Activated CD8-positive, alpha-beta memory T cell treated with anti-CD3 and anti-CD28 coated beads for 1 hour (primary cell): ENCODE measurements around the gene BCL6.

Experiments
- DNase-seq, 2 donors: peaks; one replicate each; pipeline ENCODE4 v3.0.0-alpha.2; 2020; ENCODE audit warnings: low read depth in 1 of 2; ENCODE audit errors: extremely low read depth in 1 of 2

BCL6 gene

DNA sequence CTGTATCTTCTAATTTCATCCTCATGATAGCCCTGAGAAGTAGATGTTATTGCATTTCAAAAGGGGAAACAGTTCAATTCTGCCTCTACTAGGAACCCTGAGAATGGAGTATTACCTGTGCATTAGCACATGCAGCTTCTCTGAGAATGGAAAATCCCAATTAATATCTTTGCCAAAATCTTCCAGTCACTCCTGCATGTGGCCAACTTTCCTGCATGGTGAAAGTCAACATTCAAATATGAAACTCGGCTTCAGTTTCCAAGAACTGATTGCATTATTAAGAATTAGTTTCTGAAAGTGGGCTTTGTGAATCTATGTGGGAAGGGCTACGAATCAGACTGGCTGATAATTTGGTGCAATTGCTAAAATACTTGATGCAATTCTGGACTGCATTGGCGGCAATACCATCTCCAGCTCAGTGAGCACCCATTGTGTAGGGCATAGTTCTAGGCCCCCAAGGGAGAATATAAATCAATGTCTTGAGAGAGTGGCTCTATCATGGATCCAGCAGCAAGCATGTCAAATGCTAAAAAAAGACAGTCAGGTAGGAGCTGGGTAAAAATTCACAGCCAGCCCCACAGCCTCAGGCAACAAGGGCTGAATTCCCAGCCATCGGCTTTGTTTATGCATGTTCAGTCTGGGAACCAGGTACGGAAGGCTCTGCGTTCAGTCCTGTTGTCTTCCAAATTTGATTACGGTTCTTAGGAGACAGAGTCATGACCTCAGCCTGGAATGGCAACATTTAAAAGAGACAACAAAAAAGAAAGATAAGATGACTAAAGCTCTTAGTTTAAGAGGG is 18.8 kb upstream of the BCL6 start:
- DNase-seq, result no peak

DNA sequence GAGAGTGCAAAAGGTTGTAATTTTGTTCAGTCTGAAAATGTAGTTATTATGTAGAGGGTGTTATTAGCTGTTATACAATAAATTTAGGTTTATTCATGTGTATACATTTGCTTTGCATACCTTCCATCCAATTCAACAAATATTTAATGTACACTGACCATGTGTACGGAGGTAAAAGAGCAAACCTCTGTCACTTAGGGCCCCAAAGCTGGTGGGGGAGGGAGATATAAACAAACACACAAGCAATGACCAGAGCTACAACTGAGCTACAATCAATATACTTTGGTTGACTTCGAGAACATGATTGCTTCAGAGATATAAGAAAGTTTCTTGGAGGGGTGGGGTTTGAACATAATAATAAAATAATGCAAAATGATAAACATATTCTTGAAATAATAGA is 17.5 kb upstream of the BCL6 start:
- no peak for DNase-seq

DNA sequence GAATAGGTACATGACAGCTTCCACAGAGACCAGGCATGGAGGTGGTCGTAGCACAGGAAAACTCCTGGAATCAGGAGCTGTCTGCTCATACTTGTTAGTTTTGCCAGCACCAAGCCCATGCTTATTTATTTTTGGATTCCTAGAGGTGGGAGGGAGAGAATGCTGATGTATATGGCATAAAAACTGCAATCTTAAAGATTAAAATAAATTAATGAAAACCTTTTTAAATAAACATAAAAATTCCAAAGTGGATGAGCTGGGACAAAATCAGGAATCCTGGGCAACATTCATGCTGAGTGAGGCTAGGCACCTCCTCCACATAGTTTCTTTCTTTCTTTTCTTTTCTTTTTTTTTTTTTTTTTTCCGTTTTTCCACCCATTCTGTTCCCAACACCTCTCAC is 14.3 kb upstream of the BCL6 start:
- DNase-seq, result no peak

- no peak for DNase-seq
Measured at GRCh38 chr3:187758318-187758955, 13.2 kb upstream of the BCL6 start.

DNA sequence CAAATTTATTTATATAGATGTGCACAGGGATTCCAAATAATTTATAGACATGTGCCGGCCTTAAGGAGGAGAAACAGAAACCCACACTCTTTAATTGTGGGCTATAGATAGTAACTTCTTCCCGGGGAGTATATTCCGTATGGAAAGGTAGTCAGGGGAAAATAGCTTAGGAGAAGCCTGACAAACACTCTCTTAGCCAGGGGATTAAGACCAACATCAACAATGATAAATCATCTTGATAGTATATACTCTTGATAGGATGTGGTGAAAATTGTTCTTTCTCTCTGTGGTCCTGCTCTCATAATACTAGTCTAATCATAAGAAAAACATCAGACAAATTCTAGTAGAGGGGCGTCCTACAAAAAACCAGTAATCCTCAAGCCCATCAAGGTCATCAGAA is 8.2 kb upstream of the BCL6 start:
- no peak for DNase-seq

DNA sequence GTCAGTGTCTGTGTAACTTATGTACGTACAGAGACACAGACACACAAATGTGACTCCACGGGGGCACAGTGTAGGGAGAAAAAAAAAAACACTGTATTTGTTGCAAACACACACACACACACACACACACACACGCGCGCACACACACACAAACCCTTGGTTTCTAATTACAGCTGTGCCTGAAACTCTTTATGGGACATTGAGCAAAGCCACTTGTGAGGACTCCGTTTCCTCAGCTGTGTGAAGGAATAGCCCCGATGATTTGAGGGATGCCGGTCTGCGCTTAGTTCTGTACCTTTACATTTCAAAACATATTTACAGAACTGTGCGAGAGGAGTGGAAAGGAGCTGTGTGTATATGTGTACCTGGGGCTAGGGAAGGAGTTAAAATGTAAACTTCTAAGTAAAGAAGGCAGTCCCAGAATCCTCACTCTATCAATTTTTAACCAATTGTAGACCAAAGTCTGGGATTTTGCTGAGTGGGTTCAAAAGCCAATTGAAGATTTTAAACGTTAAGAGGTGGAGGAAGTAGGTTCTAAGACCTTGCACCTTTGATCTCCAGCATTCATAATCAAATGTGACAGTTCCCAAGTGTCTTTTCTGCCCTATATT is 5.3 kb upstream of the BCL6 start:
- no peak for DNase-seq

GRCh38 chr3:187750006-187750512 is 4.8 kb upstream of the BCL6 start:
- DNase-seq, result no peak

DNA sequence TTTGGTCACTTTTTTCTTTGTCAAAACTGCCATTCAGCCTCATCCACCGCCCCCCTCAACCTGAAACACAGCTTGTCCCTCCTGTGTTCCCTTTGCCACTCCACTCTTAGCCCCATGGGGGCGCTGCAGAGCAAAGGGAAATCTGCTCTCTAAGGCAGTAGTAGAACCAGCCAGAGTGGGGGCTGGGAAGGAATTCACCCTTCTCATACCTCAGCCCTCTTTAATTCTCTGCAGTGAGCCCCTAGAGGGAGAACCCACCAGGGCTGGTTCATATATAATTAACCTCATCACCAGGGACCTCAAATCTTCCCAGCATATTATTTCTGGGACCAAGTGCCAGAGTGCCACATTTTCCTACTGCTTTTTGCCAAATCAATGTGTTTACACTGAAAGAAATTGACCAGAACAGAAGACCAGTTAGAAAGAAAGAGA is 2.8 kb upstream of the BCL6 start:
- peak; percentile 63 to 82 for DNase-seq

DNA sequence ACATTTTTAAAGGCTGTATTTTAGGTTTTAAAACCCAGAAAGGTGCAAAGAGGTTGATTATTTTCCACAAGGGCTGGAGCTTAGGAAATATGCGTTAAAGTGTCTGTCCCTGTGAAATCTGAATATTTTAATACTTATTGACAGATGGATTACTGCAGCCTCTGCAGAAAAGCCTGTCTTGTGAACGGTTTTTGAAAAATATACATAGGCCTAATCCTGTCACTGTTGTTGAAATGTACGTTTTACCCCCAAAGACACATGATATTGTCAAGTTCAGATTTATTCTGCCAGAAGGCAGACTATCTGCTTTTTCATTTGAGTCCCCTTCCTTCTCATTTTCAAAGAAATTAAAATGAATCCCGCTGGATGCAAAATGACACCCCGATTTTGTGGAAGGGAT is 2.2 kb upstream of the BCL6 start:
- no peak for DNase-seq

DNA sequence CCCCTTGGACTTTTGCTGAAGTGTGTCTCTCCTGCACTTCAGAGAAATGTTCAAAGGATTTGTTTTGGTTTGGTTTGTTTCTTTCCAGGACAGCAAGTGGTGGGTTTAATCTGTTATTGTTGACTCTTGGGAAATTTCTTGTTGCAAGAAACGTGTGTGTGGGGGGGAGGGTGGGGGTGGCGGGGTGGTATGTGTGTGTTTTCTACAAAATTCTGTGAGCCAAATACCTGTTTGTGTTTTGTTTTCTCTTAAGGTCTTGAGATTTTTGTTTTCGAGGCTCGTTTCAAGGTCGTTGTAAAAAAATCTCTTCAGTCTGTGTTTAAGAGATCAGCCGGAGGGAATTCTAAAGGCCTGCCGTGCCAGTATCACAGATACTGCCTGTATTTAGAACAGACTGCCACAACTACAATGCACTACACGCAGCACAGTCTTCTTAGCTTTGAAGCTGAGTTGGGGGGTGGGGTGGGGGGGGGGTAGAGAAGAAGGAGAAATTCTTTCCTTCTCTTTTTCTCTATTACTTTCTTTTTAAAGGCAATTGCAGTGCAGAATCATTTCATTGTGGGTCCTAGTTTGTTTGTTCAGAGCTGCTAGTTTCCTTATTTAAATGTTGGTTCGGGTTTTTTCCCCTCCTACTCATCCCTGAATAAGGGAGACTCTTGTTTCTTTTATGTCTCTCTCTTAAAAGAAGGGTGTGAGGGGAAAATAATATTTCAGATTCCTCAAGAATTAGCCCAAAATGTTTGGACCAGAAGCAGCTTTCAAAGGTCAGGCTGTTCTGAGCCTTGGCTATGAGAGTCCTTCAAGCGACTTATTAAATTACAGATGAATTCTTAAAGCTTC is 1.4 kb upstream of the BCL6 start:
- no peak for DNase-seq

- DNase-seq, result no peak
Measured at GRCh38 chr3:187746059-187746441, 782 bp upstream of the BCL6 start.

- peak in 1 of 2 donors; percentile 33 for DNase-seq
Measured at GRCh38 chr3:187744169-187745151, 808 bp downstream of the BCL6 start.

DNA sequence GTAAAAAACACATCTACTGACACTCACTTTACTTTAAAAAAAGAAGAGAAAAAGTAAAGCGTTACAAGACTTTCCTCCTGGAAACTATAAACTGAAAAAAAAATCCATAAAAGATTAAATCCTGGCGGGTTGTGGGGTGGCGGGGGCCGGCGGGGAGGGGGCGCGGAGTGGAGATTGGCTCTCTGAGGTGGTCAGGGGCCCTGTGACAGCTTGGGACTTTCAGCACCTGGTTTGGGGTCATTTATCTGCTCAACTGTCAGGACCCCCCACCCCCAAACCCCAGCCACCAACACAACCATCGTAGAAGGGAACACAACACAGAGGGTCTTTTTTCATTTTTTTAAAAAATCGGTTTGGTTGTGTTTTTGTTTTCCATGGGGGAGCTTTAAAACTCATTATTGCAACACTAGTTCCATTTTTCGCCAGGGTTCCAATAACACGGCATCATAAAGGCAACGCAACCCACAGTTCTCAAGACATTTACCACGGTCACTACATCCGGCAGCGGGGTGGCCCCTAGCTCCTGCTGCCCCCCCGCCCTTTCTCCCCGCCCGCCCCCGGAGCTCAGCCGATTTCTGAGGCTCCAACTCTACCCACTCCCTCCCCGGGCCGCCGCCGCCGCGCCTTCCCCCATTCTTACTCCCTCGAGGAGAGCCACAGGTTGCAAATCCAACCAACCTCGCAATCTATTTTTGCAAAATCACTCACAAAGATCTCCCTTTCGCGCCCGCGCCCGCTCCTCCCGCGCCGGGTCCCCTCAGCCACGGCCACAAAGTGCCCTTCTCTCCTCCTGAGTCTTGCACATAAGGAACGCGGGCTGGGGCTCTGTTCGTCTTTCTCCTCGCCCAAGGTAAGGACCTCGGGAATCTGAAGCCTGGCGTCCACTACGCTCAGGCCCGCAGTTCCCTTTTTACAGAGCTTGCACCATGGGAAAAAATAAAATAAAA is 1.8 kb downstream of the BCL6 start:
- peak in 1 of 2 donors; percentile 27 for DNase-seq

GRCh38 chr3:187742351-187743171 is 2.7 kb downstream of the BCL6 start:
- no peak for DNase-seq

DNA sequence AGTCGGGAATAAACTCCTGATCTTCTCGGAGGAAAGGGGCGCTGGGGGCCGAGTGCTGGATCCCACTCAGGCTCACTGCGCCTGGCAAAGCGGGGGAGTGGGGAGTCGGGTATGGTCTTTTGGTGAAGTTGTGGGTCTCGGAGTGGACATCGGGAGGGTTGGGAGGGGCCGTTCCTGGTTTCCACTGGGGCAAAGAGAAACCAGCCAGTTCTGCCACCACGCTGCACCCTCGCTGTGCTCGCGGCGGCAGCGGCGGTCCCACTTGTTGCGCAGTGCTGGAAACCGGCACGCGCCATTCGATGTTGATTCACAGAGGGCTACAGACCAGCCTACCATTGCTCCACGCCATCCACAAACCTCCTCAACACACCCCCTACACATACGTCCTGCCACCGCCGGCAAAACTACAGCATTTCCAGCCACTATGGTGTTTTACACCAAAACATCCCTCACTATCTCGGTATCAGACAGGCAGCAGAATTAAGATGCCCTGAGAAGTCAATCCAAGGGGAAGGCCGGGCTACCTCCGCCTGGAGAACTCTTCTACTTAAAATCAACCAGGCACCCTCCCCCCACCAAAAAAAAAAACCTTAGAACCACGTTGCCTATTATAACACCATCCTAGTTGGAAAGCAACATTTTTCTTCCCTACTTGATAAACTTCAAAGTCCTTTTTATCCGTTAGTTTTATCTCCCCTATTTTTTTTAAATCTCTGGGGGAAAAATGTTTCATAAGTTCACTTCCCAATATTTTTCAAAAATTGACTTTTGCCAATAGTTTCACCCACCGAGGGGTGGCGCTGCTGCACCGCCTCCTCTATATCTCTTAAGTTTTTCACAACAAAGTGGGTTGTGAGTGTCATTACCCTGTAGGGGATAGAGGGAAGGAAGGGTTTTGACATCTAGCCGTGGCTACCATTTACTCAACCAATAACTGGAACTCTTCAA is 3.6 kb downstream of the BCL6 start:
- DNase-seq, result peak in 1 of 2 donors; percentile 61
